DOHH2 (cell line): ENCODE measurements around the gene CCDC116.

Experiments
- EZH2phosphoT487 ChIP-seq: fragments of 200-600 bp; sonication (generic); IDR thresholded peaks from 2 replicates; pipeline ENCODE4 v1.6.1; 2017; ENCODE audit warnings: borderline replicate concordance, mild to moderate bottlenecking, antibody characterized with exemption, low read length, moderate library complexity, mixed read lengths
- TF ChIP-seq, protein P1 (sequence below): fragments of 200-600 bp; sonication (generic); IDR thresholded peaks from one replicate; pipeline ENCODE4 v1.5.1; 2014; ENCODE audit warnings: antibody characterized with exemption, mild to moderate bottlenecking, low read depth, low read length; ENCODE audit not compliant: poor library complexity, severe bottlenecking

- TF ChIP-seq, protein P1, sequence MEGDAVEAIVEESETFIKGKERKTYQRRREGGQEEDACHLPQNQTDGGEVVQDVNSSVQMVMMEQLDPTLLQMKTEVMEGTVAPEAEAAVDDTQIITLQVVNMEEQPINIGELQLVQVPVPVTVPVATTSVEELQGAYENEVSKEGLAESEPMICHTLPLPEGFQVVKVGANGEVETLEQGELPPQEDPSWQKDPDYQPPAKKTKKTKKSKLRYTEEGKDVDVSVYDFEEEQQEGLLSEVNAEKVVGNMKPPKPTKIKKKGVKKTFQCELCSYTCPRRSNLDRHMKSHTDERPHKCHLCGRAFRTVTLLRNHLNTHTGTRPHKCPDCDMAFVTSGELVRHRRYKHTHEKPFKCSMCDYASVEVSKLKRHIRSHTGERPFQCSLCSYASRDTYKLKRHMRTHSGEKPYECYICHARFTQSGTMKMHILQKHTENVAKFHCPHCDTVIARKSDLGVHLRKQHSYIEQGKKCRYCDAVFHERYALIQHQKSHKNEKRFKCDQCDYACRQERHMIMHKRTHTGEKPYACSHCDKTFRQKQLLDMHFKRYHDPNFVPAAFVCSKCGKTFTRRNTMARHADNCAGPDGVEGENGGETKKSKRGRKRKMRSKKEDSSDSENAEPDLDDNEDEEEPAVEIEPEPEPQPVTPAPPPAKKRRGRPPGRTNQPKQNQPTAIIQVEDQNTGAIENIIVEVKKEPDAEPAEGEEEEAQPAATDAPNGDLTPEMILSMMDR = no peak
- TF ChIP-seq EZH2phosphoT487 = no peak
These were observed 45.3 kb downstream of the CCDC116 start for GRCh38 chr22:21677606-21678443.
